ENCODE results near the gene MEMO1. TPM values are rescaled to one million over a fixed set of nuclear protein-coding genes. Genes with fewer than 3 reads are reported as not detected.

Gene MEMO1
- polyA plus RNA-seq, 1 of the 3 experiments (the other 2 are of a cell fraction) = 54.3 TPM

DNA sequence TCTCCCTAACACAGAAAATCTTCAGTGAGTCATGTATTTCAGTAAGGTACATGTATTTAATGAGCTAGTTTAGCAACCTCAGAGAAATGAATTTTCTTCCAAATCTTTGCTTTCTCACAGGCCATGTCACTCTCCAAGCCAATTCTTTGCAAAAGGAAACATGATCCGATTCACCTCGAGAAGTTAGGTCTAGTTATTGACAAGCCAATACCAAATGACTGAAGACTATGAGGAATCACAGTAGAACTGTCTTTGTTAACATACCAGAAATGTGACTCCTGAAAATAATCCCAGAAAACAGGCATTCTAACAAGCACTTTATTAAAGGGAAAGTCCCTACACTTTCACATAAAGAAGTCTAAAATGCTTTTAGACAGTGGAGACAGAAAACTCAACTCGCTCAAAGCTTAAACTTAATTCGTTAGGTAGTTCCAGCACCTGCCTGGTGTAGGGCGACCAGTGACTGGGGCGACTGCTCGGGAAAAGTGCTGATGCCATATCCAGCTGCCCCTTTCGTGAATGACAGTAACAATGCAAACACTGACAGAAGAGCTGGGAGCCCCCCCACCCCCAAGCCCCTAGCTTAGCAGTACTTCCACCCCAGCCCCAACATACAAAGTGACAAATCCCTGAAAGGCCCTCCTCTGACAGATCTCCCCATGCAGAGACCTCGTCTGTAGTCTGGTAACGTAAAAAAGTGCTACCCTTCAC is 1.8 kb downstream of the MEMO1 start (continued):
- TF ChIP-seq, protein P1, sequence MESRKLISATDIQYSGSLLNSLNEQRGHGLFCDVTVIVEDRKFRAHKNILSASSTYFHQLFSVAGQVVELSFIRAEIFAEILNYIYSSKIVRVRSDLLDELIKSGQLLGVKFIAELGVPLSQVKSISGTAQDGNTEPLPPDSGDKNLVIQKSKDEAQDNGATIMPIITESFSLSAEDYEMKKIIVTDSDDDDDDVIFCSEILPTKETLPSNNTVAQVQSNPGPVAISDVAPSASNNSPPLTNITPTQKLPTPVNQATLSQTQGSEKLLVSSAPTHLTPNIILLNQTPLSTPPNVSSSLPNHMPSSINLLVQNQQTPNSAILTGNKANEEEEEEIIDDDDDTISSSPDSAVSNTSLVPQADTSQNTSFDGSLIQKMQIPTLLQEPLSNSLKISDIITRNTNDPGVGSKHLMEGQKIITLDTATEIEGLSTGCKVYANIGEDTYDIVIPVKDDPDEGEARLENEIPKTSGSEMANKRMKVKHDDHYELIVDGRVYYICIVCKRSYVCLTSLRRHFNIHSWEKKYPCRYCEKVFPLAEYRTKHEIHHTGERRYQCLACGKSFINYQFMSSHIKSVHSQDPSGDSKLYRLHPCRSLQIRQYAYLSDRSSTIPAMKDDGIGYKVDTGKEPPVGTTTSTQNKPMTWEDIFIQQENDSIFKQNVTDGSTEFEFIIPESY (IDR thresholded peaks at IDR 0.05; ENCODE audit: borderline replicate concordance, low read depth) = no peak
- TF ChIP-seq, protein P2, sequence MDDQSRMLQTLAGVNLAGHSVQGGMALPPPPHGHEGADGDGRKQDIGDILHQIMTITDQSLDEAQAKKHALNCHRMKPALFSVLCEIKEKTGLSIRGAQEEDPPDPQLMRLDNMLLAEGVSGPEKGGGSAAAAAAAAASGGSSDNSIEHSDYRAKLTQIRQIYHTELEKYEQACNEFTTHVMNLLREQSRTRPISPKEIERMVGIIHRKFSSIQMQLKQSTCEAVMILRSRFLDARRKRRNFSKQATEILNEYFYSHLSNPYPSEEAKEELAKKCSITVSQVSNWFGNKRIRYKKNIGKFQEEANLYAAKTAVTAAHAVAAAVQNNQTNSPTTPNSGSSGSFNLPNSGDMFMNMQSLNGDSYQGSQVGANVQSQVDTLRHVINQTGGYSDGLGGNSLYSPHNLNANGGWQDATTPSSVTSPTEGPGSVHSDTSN (IDR thresholded peaks at IDR 0.05) = peak; percentile 14; the same call in 1 of the 2 replicates
- no peak for TF ChIP-seq NRF1 (IDR thresholded peaks at IDR 0.05; ENCODE audit: low read depth, low read length)
- TF ChIP-seq FOXJ3 (CRISPR knock-in tag; IDR thresholded peaks at IDR 0.05) = no peak
- 0 out of 2 replicates have a peak, but pooled peaks have one; percentile 7 for TF ChIP-seq RAD21 (IDR thresholded peaks at IDR 0.05; ENCODE audit: low read length)
- TF ChIP-seq RXRA (IDR thresholded peaks at IDR 0.05; ENCODE audit: borderline replicate concordance, low read depth) = no peak
- TF ChIP-seq GATA2 (CRISPR knock-in tag; IDR thresholded peaks at IDR 0.05) = no peak
- no peak for TF ChIP-seq ELF1 (IDR thresholded peaks at IDR 0.05)

DNA sequence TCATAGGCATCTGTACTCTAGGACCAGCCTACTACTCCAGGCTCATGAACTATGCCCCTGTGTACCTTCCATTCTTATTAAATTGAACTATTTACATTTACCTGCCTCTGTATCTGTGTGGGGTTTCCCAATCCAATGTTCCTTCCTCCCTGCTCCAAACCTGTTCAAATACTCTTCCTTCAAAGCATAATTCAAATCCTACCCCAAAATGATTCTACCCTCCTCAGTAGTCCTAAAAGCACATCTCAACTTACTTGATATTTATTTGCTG is 3.8 kb downstream of the MEMO1 start:
- Histone ChIP-seq H3K9me3 (no peaks in the 10 kb centered on the region), H3K36me3 (replicated peaks in 1 of 2; ENCODE audit: control insufficient read depth in 1 of 2, insufficient read depth in 2 of 2, low read length in 1 of 2) (peaks cover 3 to 5% of the 10 kb centered on the region in 2 experiments), H3K4me1 (ENCODE audit: control insufficient read depth in 1 of 2, insufficient read depth in 2 of 2, low read depth in 1 of 2, low read length in 1 of 2) (peaks cover 0 to 11% of the 10 kb centered on the region in 2 experiments; a peak in 3 of 4 replicates), H3K9ac (no peak overlapping the region), H3K4me3 (ENCODE audit: low read depth in 2 of 2, low read length in 1 of 2) (no peak overlapping the region), H3K27me3 (ENCODE audit: insufficient read depth) (no peaks in the 10 kb centered on the region), H3F3A (replicated peaks; ENCODE audit: insufficient read depth) (peaks cover 11% of the 10 kb centered on the region), H4K20me1 (ENCODE audit: insufficient read depth) (peaks cover 73% of the 10 kb centered on the region), H2AFZ (ENCODE audit: low read depth) (no peak overlapping the region), H3K79me2 (ENCODE audit: insufficient read depth) (peaks cover 77% of the 10 kb centered on the region), H3K27ac (ENCODE audit: low read depth in 2 of 2, low read length in 1 of 2) (no peak overlapping the region), H3K4me2 (no peak overlapping the region), H3K9me2 (no peaks in the 10 kb centered on the region)
- no peak for TF ChIP-seq FOXM1 (IDR thresholded peaks at IDR 0.05; ENCODE audit: low read depth)
- TF ChIP-seq RXRA (IDR thresholded peaks at IDR 0.05; ENCODE audit: borderline replicate concordance, low read depth) = no peak
- TF ChIP-seq MXI1 (IDR thresholded peaks at IDR 0.05; ENCODE audit: low read depth, low read length) = no peak
- TF ChIP-seq, protein P3, sequence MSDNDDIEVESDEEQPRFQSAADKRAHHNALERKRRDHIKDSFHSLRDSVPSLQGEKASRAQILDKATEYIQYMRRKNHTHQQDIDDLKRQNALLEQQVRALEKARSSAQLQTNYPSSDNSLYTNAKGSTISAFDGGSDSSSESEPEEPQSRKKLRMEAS (IDR thresholded peaks at IDR 0.05; ENCODE audit: low read depth) = no peak
- TF ChIP-seq GATA2 (CRISPR knock-in tag; IDR thresholded peaks at IDR 0.05) = no peak
- TF ChIP-seq, protein P1 (IDR thresholded peaks at IDR 0.05; ENCODE audit: borderline replicate concordance, low read depth) = no peak
- no peak for TF ChIP-seq TAF1 (IDR thresholded peaks at IDR 0.05; ENCODE audit: borderline replicate concordance, low read depth, low read length)
- no peak for TF ChIP-seq SIN3A (IDR thresholded peaks at IDR 0.05; ENCODE audit: borderline replicate concordance, low read depth, low read length)
- no peak for TF ChIP-seq ELF1 (IDR thresholded peaks at IDR 0.05)
- no peak for TF ChIP-seq NFIC (IDR thresholded peaks at IDR 0.05; ENCODE audit: borderline replicate concordance)
- no peak for TF ChIP-seq POLR2AphosphoS5 (IDR thresholded peaks at IDR 0.05; ENCODE audit: low read depth, low read length)
- TF ChIP-seq, protein P2 (IDR thresholded peaks at IDR 0.05) = no peak
- TF ChIP-seq FOSL2 (IDR thresholded peaks at IDR 0.05; ENCODE audit: borderline replicate concordance, low read depth) = no peak
- POLR2A ChIA-PET = no interaction called here
- CTCF ChIA-PET = interaction anchor here (1.6 kb wide), 1 partner anchor 14 kb away, joined by 5 read pairs; no protein-coding TSS in a partner anchor
- DNase-seq = no peak
